ENCODE measurements around the gene SP140L. TPM values are rescaled to one million over a fixed set of nuclear protein-coding genes. Genes with fewer than 3 reads are reported as not detected.

The SP140L gene
- total RNA-seq, 1 experiment from 2014 or later: 6.0 TPM

DNA sequence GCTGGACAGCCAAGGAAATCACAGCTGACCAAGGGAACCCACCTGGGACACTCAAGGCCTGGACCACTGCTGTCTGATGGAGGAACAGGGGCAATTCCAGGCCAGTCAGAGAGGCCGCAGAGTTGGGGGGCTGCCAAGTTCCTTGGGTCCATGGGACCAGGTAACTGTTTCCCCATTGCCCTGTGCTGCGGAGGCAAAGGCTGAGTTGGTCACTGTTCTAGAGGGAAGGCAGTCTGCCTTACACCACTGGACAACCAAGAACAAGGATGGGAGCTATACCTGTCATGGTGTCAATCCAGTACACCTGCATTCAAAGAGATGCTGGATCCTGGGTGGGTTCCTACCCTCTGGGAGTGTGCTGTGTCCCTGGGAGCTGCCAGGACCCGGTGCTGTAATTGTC, 9.6 kb upstream of the SP140L start:
- no peak for DNase-seq

DNA sequence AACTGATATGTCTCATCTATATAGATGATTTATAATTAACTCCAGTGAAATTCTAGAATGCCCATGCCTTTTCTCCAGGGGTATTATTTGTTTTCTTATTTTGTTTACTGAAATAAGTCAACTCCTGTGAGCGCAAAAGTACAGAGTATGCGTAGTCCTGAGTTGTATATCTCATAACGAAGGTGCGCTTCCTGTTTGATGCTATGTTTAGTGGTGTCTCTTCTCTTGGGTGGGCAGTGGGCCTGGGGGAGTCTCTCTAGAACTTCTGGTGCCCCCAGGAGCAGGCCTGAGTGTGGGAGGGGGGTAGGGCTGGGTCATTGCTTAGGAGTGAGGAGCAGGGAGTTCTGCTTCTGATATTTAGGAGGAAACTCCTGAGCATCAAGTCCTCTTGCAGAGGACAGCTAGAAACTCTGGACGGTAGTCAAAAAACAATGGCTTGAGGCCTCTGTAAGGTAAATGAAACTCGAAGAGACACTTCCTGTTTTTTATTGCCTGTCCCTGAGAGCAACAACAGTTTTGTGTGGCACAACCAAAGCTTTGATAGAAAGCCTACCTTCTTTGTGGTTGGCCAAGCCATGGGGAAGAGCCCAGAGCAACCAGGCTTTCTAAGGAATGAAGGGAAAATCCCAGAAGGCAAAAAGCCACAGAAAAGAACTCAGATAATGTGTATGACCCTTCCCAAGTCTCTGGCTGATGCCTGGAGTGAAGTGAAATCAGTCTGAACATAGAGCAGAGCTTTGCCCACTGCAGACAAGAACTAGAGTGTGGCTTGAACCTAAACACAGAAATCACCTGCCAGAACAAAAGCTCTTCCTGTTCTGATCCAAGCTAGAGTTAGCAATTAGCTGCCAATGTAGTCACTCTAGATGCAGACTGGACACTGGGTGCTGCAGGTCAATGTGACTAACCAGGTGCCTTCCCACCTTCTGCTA, 8.5 kb upstream of the SP140L start:
- no peaks in the 10 kb centered on the region for H3K27me3 ChIP-seq (ENCODE audit: control insufficient read depth, insufficient read depth, low read length)
- H3K36me3 ChIP-seq (replicated peaks; ENCODE audit: control insufficient read depth, insufficient read depth, low read length): no peaks in the 10 kb centered on the region
- no peak overlapping the region for H3K4me3 ChIP-seq (ENCODE audit: insufficient read depth, low read depth, low read length)
- no peak for DNase-seq

More for the DNA sequence above, 9.6 kb upstream of the SP140L start:
- Histone ChIP-seq H3K4me3 (ENCODE audit: insufficient read depth, low read depth, low read length) (no peak overlapping the region), H3K27me3 (ENCODE audit: control insufficient read depth, insufficient read depth, low read length) (no peaks in the 10 kb centered on the region), H3K36me3 (replicated peaks; ENCODE audit: control insufficient read depth, insufficient read depth, low read length) (no peaks in the 10 kb centered on the region)

DNA sequence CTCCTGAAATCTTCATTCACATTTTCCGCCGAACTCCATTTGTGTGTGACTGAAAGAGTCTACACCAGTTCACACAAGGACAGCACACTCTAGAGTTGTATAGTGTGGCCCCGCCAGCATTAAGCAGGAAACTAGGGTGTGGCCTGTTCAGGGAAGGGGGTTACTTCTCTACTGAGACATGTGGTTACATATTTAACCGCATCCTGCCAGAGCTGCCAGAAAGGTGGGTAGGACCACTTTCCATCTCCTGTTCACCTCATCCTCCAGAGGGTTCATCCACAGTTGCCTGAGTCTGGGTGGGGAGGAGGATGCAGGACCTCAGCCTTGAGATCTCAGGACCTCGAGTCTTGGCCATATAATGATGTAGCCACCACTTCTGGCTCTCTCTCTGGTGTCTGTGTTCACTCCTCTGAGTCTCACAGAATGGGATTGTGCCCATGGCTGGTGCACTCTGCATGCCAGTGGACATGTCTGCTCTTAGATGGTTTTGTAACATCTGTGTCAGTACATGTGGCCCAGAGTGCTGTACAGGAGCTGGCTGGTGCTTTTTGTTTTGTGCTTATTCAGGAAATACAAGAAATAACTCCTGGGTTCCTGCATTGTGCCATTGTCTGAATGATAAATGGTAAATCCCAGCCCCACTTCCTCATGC, 7.7 kb upstream of the SP140L start:
- H3K27me3 ChIP-seq (ENCODE audit: control insufficient read depth, insufficient read depth, low read length): no peaks in the 10 kb centered on the region
- no peak for DNase-seq
- no peak overlapping the region for H3K4me3 ChIP-seq (ENCODE audit: insufficient read depth, low read depth, low read length)
- no peaks in the 10 kb centered on the region for H3K36me3 ChIP-seq (replicated peaks; ENCODE audit: control insufficient read depth, insufficient read depth, low read length)

DNA sequence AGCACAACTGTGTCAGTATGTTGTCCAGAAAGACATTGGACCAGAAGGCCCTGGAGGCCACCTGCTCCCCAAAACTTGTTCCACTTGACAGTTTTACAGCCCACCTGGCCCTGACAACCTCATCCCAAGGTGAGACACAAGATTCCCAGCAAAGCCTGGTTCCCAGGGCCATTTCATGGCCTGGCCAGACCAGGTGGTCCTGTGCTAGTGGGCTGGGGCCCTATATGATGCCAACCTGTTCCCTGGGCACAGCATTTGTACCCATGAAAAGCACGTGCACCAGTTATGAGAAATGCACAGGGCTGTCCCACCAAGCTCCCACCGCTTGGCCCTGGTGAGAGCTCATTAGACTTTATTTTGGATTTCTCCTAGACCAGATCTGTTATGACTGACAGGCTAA, 6.0 kb upstream of the SP140L start:
- H3K4me3 ChIP-seq (ENCODE audit: insufficient read depth, low read depth, low read length): no peak overlapping the region
- no peaks in the 10 kb centered on the region for H3K36me3 ChIP-seq (replicated peaks; ENCODE audit: control insufficient read depth, insufficient read depth, low read length)
- no peaks in the 10 kb centered on the region for H3K27me3 ChIP-seq (ENCODE audit: control insufficient read depth, insufficient read depth, low read length)
- no peak for DNase-seq

DNA sequence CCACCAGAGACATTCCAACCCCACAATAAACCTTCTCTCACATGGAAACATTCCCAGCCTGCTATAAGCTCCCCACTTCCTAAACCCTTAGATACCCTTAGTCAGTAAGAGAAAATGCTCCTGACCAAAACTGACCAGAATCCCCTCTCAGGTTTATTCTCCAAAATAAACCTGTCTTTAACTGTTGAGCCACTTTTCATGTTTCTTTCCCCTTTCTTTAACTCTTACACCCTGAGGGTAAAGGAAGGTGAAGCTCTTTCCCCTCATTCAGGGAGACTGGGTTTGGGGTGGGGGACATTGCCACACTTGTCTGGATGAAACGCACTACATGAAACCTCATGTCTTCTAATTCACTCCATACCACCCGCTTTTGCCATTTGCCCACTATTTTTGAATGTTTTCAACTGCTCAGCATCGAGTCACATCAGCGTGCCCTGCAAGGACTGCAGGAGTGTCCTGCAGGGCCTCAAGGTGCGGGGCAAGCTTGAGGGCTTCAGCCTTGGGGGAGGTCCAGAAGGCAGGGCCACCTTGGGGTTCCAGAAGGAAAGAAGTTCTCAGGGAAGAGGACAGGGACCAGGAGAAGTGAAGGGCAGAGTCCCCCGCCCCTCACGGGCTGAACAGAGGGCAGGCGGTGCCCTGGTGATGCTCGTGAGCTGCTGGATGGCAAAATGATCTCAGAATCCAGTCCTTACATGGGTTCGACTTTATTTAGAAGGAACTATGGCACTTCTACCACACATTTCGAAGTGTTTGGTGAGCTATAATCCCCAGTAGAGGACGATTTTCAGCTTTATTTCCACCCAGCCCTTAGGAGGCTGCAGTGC, 4.2 kb upstream of the SP140L start:
- no peak for DNase-seq
- Histone ChIP-seq H3K27me3 (ENCODE audit: control insufficient read depth, insufficient read depth, low read length) (no peaks in the 10 kb centered on the region), H3K4me3 (ENCODE audit: insufficient read depth, low read depth, low read length) (no peak overlapping the region), H3K36me3 (replicated peaks; ENCODE audit: control insufficient read depth, insufficient read depth, low read length) (no peaks in the 10 kb centered on the region)

DNA sequence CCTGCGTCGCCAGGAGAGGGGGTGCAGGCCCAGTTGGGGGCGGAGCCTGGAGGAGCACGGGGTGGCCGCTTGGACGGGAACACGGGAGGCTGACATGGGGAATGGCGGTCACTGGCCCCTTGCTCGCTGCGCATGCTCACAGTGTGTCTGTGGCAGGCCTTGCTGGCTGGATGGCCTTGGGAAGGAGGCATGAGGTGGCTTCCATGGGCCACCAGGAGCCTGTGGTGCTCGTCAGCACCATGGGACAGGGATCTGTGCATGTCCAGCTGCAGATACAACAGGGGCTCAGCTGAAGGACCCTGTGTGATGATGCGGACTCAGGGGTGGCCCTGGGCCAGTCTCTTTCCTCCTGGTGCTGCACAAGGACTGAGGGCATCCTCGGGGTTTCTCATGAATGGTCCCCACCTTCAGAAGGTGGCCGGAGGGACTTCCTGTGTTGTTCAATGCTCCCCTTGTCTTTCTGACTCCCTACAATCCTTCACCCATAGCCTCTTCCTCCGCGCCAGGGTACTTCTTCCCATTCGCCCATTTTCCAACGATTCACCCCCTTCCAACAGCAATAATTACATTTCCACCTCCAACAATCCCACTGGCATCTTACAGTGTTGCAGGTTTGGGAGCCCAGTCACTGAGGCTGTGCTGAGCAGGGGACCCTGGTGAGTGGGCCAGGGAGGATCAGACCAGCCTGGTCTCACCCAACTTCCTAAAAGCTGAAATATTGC, 3.4 kb upstream of the SP140L start:
- H3K4me3 ChIP-seq (ENCODE audit: insufficient read depth, low read depth, low read length): no peak overlapping the region
- DNase-seq: peak; percentile 69

DNA sequence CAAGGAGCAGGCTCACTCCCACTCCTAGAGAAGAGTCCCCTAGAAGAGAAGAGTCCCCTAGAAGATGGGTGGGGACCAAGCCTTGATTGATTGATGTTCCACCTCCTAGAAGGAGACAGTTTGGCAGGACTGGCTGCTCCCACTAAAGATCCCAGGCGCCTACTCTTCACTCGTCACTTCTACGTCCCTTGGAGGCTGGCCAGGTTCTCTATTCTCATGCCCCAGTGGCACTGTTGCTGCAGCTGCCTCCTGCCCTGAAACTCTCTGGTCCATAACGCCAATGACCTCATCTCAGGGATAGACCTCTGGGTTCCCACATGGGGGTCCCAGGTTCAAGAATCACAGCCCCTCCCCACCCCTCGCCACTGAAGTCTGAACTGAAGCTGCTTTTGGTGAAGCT, 2.5 kb upstream of the SP140L start:
- H3K27me3 ChIP-seq (ENCODE audit: control insufficient read depth, insufficient read depth, low read length): no peaks in the 10 kb centered on the region
- H3K36me3 ChIP-seq (replicated peaks; ENCODE audit: control insufficient read depth, insufficient read depth, low read length): no peaks in the 10 kb centered on the region
- DNase-seq: no peak
- no peak overlapping the region for H3K4me3 ChIP-seq (ENCODE audit: insufficient read depth, low read depth, low read length)

More for the DNA sequence above, 3.4 kb upstream of the SP140L start:
- Histone ChIP-seq H3K27me3 (ENCODE audit: control insufficient read depth, insufficient read depth, low read length) (no peaks in the 10 kb centered on the region), H3K36me3 (replicated peaks; ENCODE audit: control insufficient read depth, insufficient read depth, low read length) (no peaks in the 10 kb centered on the region)

DNA sequence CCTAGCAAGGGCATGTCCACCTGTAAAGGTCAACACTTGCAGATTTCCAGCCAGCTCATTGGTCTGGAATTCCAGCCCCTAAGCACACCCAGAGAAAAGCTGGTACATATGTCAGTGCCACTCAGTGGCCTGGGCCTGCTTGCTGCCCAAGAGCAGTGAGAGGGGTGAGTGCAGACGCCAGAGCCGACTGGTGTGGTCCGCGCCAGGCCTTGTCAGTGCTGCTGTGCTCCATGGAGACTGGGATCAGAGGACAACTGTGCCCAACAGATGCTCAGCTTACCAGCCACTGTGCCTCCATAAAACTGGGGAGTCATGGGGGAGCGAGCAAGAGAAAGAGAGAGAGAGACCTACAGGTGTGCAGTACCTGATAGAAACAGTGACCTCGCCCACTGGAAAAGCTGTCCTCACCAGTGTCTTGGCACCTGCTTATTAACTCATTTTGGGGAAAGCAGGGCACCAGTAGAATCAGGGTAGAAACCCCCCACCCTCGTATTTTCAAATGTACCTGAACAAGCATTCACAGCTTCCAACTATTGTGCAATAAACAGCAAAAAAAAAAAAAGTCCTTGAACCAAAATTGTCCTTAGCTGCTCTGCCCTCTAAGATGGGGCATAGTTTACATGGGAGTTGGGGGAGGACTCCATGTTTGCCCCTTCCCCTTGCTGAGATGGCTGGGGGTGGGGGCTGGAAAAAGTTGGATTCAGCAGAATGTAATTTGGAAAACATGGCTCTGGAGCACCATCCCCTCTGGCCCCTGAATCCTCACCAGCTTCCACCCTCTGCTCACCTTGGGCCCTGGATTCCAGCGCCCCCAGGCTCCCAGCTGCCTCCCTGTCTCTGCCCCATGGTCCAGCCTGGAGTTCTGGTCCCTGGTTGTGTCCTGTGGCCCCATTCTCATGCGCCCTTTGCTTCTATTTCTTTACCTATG, 1.4 kb upstream of the SP140L start:
- Histone ChIP-seq H3K4me3 (ENCODE audit: insufficient read depth, low read depth, low read length) (no peak overlapping the region), H3K27me3 (ENCODE audit: control insufficient read depth, insufficient read depth, low read length) (no peaks in the 10 kb centered on the region), H3K36me3 (replicated peaks; ENCODE audit: control insufficient read depth, insufficient read depth, low read length) (no peaks in the 10 kb centered on the region)
- DNase-seq: no peak

DNA sequence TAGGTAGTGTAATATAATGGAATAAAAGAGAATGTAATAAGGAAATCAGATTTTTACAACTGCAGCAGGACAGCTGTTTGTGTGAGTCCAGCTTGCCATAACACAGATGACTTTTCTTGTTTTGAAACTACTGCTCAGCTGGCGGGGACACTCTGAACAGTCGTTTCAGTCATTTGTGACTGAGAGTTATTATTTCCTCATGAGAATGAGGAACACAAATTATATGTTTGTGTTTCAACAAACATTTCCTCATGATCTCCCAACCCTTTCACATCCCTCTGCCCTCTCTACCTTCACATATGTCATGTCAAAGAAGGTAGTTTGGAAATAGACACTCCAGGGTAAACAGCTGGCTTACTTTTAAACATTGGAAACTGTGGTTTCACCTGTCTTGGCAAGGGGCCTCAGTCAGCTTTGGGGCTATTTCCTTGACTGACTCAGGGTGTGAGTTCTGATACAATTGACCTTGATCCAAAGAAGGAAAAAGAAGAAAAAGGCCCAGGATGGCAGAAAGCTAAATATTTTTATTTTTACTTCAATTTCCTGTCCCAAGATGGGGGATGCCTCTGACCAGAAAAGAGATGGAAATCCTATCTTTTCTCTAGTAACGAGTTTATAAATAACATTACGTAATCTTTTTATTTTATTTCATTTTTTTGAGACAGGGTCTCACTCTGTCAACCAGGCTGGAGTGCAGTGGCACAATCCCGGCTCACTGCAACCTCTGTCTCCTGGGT, 593 bp downstream of the SP140L start:
- no peak for DNase-seq
- Histone ChIP-seq H3K27me3 (ENCODE audit: control insufficient read depth, insufficient read depth, low read length) (no peaks in the 10 kb centered on the region), H3K4me3 (ENCODE audit: insufficient read depth, low read depth, low read length) (no peak overlapping the region), H3K36me3 (replicated peaks; ENCODE audit: control insufficient read depth, insufficient read depth, low read length) (no peaks in the 10 kb centered on the region)

DNA sequence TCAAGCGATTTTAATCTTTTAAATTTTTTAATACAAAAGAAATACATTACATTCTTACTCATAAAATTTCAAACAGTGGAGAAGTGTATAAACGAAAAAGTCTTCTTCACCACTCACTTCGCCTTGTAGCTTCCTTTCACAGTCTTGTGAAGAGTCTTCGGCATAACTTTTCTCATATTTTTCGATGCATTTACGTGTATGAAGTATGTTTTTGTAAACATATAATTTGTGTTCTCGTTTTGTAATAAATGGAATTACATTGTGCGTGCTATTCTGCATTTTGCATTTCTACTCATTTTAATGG, 1.1 kb downstream of the SP140L start:
- DNase-seq: no peak
- Histone ChIP-seq H3K27me3 (ENCODE audit: control insufficient read depth, insufficient read depth, low read length) (no peaks in the 10 kb centered on the region), H3K4me3 (ENCODE audit: insufficient read depth, low read depth, low read length) (no peak overlapping the region), H3K36me3 (replicated peaks; ENCODE audit: control insufficient read depth, insufficient read depth, low read length) (no peaks in the 10 kb centered on the region)

DNA sequence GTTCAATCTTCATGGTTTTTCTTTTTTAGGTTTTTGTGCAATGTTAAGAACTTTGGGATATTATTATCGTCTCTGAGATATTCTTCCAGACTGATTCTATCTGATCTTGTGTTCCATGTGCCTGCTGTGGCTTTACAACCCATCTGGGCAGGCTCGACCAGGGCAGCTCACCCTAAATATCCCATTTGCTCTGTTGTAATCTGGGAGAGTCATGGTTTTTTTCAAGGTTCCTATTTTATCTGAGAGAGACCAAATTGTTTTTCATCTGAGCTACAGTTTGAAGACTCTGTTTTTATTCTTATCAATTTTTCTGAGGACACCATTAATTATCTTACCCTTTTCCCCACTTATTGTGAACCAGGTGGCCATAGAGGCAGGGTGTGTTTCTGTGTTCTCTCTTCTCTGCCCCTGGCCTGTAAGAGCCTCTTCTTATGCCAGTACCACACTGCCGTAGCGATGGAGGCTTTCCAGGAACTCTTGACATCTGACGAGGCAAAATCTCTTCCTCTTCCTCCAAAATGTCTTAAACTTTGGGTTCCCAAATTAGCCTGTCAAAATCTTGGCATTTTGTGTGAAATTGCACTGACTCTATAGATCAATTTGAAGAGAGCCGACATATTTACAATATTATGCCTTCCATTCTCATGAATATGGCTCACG, 3.1 kb downstream of the SP140L start:
- DNase-seq: no peak
- H3K27me3 ChIP-seq (ENCODE audit: control insufficient read depth, insufficient read depth, low read length): no peaks in the 10 kb centered on the region
- no peak overlapping the region for H3K4me3 ChIP-seq (ENCODE audit: insufficient read depth, low read depth, low read length)
- no peaks in the 10 kb centered on the region for H3K36me3 ChIP-seq (replicated peaks; ENCODE audit: control insufficient read depth, insufficient read depth, low read length)

DNA sequence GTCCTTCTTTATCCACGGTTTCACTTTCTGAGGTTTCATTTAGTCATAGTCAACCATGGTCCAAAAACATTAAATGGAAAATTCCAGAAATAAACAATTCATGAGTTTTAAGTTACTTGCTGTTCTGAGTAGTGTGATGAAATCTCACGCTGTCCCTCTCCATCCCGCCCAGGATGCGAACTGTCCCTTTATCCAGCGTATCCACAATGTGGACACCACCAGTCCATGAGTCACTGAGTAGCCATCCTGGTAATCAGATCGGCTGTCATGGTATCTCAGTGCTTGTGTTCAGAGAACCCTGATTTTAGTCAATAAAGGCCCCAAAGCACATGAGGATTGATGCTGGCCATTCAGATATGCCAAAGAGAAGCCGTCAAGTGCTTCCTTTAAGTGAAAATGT, 3.7 kb downstream of the SP140L start:
- no peak for DNase-seq
- Histone ChIP-seq H3K4me3 (ENCODE audit: insufficient read depth, low read depth, low read length) (no peak overlapping the region), H3K27me3 (ENCODE audit: control insufficient read depth, insufficient read depth, low read length) (no peaks in the 10 kb centered on the region), H3K36me3 (replicated peaks; ENCODE audit: control insufficient read depth, insufficient read depth, low read length) (no peaks in the 10 kb centered on the region)

DNA sequence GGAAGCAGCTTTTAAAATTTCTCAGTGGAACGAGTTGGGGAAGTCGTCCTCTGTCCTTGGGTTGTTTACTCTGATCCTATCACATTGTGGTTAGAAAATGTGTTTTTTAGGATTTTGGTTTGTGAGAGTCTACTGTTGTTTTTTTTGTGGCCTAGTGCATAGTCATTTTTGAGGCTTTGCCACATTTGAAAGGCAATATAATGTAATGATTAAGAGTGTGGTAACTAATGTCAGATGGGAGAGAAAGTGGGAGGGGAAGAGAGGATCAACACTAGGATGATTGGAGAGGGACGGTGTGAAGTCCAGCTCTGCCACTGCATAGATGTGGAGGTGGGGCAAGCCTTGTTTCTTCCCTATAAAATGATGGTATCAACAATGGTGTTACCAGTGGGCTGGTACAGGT, 8.5 kb downstream of the SP140L start:
- no peak overlapping the region for H3K4me3 ChIP-seq (ENCODE audit: insufficient read depth, low read depth, low read length)
- no peak for DNase-seq

More for the DNA sequence above, 8.5 kb downstream of the SP140L start:
- Histone ChIP-seq H3K27me3 (ENCODE audit: control insufficient read depth, insufficient read depth, low read length) (no peaks in the 10 kb centered on the region), H3K36me3 (replicated peaks; ENCODE audit: control insufficient read depth, insufficient read depth, low read length) (no peaks in the 10 kb centered on the region)

Measured in H7 (cell line).